HepG2 (cell line): ENCODE data around the gene ITGA2. TPM values are rescaled to one million over a fixed set of nuclear protein-coding genes. Genes with fewer than 3 reads are reported as not detected.

Source experiments
- ATAC-seq: fragments of 200-7000 bp; cut with Tn5 transposase; 3 replicates; pipeline ENCODE4 v1.9.1; 2020; ENCODE audit warnings: mild to moderate bottlenecking, moderate library complexity
- BruUV-seq: library from RNA; stranded (reverse); fragments of 400-500 nt; replicated peaks from 2 replicates; lab custom pipeline; 2021; lab: Mats Ljungman, UMichigan
- CTCF ChIA-PET: fragments of 300-600 bp; formaldehyde crosslinking; extraction: SDS; loops from one replicate; lab custom pipeline; 2021; ENCODE audit warnings: low total read pairs, inconsistent platforms, low intra/inter-chr PET ratio; lab: Yijun Ruan, JAX
- POLR2A ChIA-PET: fragments of 350-600 bp; sonication (Branson Sonifier 250); formaldehyde crosslinking; loops from one replicate; lab custom pipeline; 2020; ENCODE audit warnings: antibody characterized with exemption, inconsistent platforms; lab: Yijun Ruan, JAX
- DNase-seq: peaks from one replicate; pipeline ENCODE4 v3.0.0-alpha.2; 2015; ENCODE audit warnings: low spot score
- FAIRE-seq: peaks from 3 replicates; lab custom pipeline; 2011; peaks lifted over from hg19 to GRCh38; lab: Jason Lieb, UNC
- H2AFZ ChIP-seq: one replicate; pipeline ENCODE4 v1.6.1; 2011; ENCODE audit warnings: low read length, inconsistent platforms
- H3K27ac ChIP-seq: fragments of 300-600 bp; 3 replicates; pipeline ENCODE4 v1.8.0; 2011; ENCODE audit warnings: mixed run types, mild to moderate bottlenecking, mixed read lengths, low read length, inconsistent platforms; ENCODE audit not compliant: insufficient read depth; ENCODE audit errors: extremely low read length
- H3K27me3 ChIP-seq, 2 experiments: fragments of 200-600 bp in 1 of 2; 2 replicates in 1 of 2; 3 replicates in 1 of 2; pipeline versions ENCODE4 v1.6.0 to v1.8.0; 2011; ENCODE audit warnings: low read length in 2 of 2, mild to moderate bottlenecking in 2 of 2, moderate library complexity in 2 of 2, inconsistent platforms in 1 of 2; ENCODE audit not compliant: insufficient read depth in 2 of 2, control insufficient read depth in 1 of 2
- H3K36me3 ChIP-seq, 2 experiments: fragments of 200-600 bp in 1 of 2; replicated peaks in 1 of 2; 2 replicates in 1 of 2; 3 replicates in 1 of 2; pipeline versions ENCODE4 v1.5.1 to v1.8.0; 2011; ENCODE audit warnings: low read length in 2 of 2, inconsistent platforms in 1 of 2; ENCODE audit not compliant: insufficient read depth in 2 of 2, control insufficient read depth in 1 of 2
- H3K4me1 ChIP-seq: 2 replicates; pipeline ENCODE4 v1.5.1; 2012; ENCODE audit warnings: low read length, inconsistent platforms; ENCODE audit not compliant: insufficient read depth
- H3K4me2 ChIP-seq: 2 replicates; pipeline ENCODE4 v1.6.0; 2011; ENCODE audit warnings: low read depth, low read length, inconsistent platforms
- H3K4me3 ChIP-seq, 3 experiments: fragments of 200-600 bp in 1 of 3; sonication (generic), shearing (Covaris generic) in 1 of 3; replicated peaks in 1 of 3; 2 replicates each; pipeline ENCODE4 v1.5.1; 2011 to 2016; ENCODE audit warnings: low read length in 3 of 3, inconsistent platforms in 2 of 3, low read depth in 2 of 3, mild to moderate bottlenecking in 2 of 3, control low read depth in 1 of 3, mixed read lengths in 1 of 3; ENCODE audit not compliant: insufficient read depth in 1 of 3
- H3K79me2 ChIP-seq: one replicate; pipeline ENCODE4 v1.6.1; 2011; ENCODE audit warnings: low read length, inconsistent platforms; ENCODE audit not compliant: insufficient read depth
- H3K9ac ChIP-seq: 2 replicates; pipeline ENCODE4 v1.6.0; 2011; ENCODE audit warnings: mild to moderate bottlenecking, low read depth, low read length, inconsistent platforms; ENCODE audit not compliant: insufficient read depth
- H3K9me3 ChIP-seq: 2 replicates; pipeline ENCODE4 v1.5.1; 2012; ENCODE audit warnings: mild to moderate bottlenecking, low read length
- H4K20me1 ChIP-seq: 2 replicates; pipeline ENCODE4 v1.6.0; 2011; ENCODE audit warnings: inconsistent platforms, mild to moderate bottlenecking, low read length, moderate library complexity; ENCODE audit not compliant: insufficient read depth
- ETV5 ChIP-seq: IDR thresholded peaks from 2 replicates; pipeline ENCODE4 v1.6.1; 2018; ENCODE audit warnings: missing biosample characterization, missing genetic modification reagents, inconsistent platforms, borderline replicate concordance
- TGIF2 ChIP-seq: IDR thresholded peaks from 2 replicates; pipeline ENCODE4 v1.6.1; 2016; ENCODE audit warnings: control low read depth, missing compliant biosample characterization
- ZFX ChIP-seq: sonication (generic); formaldehyde crosslinking; IDR thresholded peaks from 2 replicates; pipeline ENCODE4 v1.4.0; 2020; ENCODE audit warnings: mild to moderate bottlenecking, low read depth, missing genetic modification reagents, moderate library complexity
- ZMYM2 ChIP-seq: sonication (generic); formaldehyde crosslinking; IDR thresholded peaks from 2 replicates; pipeline ENCODE4 v1.8.0; 2022; ENCODE audit warnings: mild to moderate bottlenecking, missing genetic modification reagents
- ZNF235 ChIP-seq: sonication (generic); formaldehyde crosslinking; IDR thresholded peaks from 2 replicates; pipeline ENCODE4 v1.8.1; 2023; ENCODE audit warnings: mild to moderate bottlenecking, missing genetic modification reagents, borderline replicate concordance
- ZNF775 ChIP-seq: sonication (generic); formaldehyde crosslinking; IDR thresholded peaks from 2 replicates; pipeline ENCODE4 v1.4.0; 2020; ENCODE audit warnings: missing genetic modification reagents, mild to moderate bottlenecking, moderate library complexity, borderline replicate concordance
- WGBS: methylation state at CpG from one replicate; pipeline ENCODE4 v1.1.6; 2017; ENCODE audit warnings: low lambda C conversion rate; 5-methylcytosine and 5-hydroxymethylcytosine counted together
- in situ Hi-C: cut with HindIII; loops from 2 replicates; pipeline ENCODE4 v1.10.0; 2017; ENCODE audit warnings: low pct_unique_long_range_greater_than_20kb; ENCODE audit not compliant: extremely low pct_ligation_motif_present
- intact Hi-C: fragments of 100-400 bp; cut with micrococcal nuclease; formaldehyde crosslinking; loops from one replicate; pipeline ENCODE4 v1.10.0; 2022; ENCODE audit not compliant: unreplicated experiment
- polyA plus RNA-seq, 8 experiments: library from polyadenylated mRNA; depleted of rRNA in 3 of 8; stranded (reverse) in 7 of 8; unstranded in 1 of 8; fragments of >200 nt; fragmentation: Illumina TruSeq in 4 of 8; extraction: Trizol in 4 of 8; gene quantifications; 2 replicates each; pipeline versions ENCODE4 v1.2.1 to v1.2.3, GENCODE V29; 2011 to 2016; ENCODE audit warnings: low read depth in 4 of 8, missing spikeins in 1 of 8, mixed read lengths in 1 of 8; ENCODE audit not compliant: insufficient read depth in 1 of 8
- total RNA-seq, 5 experiments: library from RNA; depleted of rRNA; stranded (reverse); fragments of >200 nt; fragmentation: Illumina TruSeq; extraction: Trizol; gene quantifications; 2 replicates each; pipeline ENCODE4 v1.2.3, GENCODE V29; 2016; ENCODE audit warnings: low read depth in 1 of 5
- TF ChIP-seq, protein P1 (sequence below): sonication (generic); formaldehyde crosslinking; conservative IDR thresholded peaks from 2 replicates; pipeline ENCODE4 v1.4.0; 2020; ENCODE audit warnings: mild to moderate bottlenecking, missing genetic modification reagents, moderate library complexity
- TF ChIP-seq, protein P2 (sequence below): IDR thresholded peaks from 2 replicates; pipeline ENCODE4 v1.4.0; 2020; ENCODE audit warnings: mild to moderate bottlenecking, missing genetic modification reagents
- TF ChIP-seq, protein P3 (sequence below), 2 experiments: sonication (generic) in 1 of 2; formaldehyde crosslinking in 1 of 2; IDR thresholded peaks; 2 replicates each; pipeline versions ENCODE4 v1.5.1 to v1.6.1; 2011 to 2020; ENCODE audit warnings: borderline replicate concordance in 1 of 2, low read depth in 1 of 2, low read length in 1 of 2, mild to moderate bottlenecking in 1 of 2, missing genetic modification reagents in 1 of 2, moderate library complexity in 1 of 2
- TF ChIP-seq, protein P4 (sequence below): fragments of 450-650 bp; IDR thresholded peaks from 2 replicates; pipeline ENCODE4 v1.6.1; 2016

ITGA2 gene
- total and polyA plus RNA-seq, 2 of the 13 experiments (the other 11 are each of a cell fraction or from before 2014, with no cell fraction given): 15.8 to 58.3 TPM

DNA sequence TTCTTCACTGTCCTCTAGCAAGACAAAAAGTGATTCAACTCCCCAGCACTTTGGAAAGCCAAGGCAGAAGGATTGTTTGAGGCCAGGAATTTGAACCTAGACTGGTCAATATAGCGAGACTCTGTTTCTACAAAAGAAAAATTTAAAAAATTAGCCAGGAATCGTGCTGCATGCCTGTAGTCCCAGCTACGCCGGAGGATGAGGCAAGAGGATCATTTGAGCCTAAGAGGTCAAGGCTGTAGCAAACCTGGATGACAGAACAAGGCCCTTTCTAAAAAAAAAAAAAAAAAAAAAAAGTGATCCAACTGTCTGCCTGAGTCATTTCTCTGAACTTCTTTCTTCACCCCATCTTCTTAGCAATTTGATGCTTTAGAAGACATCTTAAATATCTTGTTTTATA lies 12.4 kb downstream of the ITGA2 start (continued):
- TF ChIP-seq, protein P1, sequence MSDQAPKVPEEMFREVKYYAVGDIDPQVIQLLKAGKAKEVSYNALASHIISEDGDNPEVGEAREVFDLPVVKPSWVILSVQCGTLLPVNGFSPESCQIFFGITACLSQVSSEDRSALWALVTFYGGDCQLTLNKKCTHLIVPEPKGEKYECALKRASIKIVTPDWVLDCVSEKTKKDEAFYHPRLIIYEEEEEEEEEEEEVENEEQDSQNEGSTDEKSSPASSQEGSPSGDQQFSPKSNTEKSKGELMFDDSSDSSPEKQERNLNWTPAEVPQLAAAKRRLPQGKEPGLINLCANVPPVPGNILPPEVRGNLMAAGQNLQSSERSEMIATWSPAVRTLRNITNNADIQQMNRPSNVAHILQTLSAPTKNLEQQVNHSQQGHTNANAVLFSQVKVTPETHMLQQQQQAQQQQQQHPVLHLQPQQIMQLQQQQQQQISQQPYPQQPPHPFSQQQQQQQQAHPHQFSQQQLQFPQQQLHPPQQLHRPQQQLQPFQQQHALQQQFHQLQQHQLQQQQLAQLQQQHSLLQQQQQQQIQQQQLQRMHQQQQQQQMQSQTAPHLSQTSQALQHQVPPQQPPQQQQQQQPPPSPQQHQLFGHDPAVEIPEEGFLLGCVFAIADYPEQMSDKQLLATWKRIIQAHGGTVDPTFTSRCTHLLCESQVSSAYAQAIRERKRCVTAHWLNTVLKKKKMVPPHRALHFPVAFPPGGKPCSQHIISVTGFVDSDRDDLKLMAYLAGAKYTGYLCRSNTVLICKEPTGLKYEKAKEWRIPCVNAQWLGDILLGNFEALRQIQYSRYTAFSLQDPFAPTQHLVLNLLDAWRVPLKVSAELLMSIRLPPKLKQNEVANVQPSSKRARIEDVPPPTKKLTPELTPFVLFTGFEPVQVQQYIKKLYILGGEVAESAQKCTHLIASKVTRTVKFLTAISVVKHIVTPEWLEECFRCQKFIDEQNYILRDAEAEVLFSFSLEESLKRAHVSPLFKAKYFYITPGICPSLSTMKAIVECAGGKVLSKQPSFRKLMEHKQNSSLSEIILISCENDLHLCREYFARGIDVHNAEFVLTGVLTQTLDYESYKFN (CRISPR knock-in tag): peak; percentile 62
- TF ChIP-seq ETV5 (peak; percentile 65; the same call in 1 of the 2 replicates), ZFX (CRISPR knock-in tag) (no peak), ZNF235 (CRISPR knock-in tag) (no peak), TGIF2 (CRISPR knock-in tag) (no peak)
- TF ChIP-seq, all 625 proteins: peak for 66

DNA sequence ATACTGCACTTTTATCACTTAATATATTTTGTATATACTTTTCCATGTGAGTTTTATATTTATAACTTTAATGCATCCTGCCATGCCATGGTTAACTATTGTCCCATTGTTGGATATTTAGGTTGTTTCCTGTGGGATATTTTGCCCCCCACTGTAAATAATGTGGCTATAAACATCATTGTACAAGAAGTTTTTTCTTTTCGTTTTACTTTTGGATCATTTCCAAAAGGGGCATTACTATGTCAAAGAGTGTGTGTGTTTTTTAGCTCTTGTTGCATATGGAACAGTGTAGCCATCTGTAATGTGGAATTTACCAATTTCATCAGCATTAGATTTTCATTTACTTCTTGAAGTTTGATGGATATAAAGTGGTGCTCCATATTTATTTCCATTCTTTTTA lies 13.3 kb downstream of the ITGA2 start:
- ATAC-seq (no peak), DNase-seq (no peak), FAIRE-seq (no peak)
- Histone ChIP-seq H3K4me2 (no peak overlapping the region), H3K4me1 (peaks cover 99% of the 10 kb centered on the region), H3K79me2 (peaks cover 71% of the 10 kb centered on the region), H3K27ac (peak overlapping the region; percentile 83), H2AFZ (no peak overlapping the region), H3K9ac (no peak overlapping the region), H3K36me3 (peaks cover 3 to 23% of the 10 kb centered on the region in 2 experiments), H3K4me3 (no peak overlapping the region), H3K27me3 (no peaks in the 10 kb centered on the region), H3K9me3 (no peaks in the 10 kb centered on the region), H4K20me1 (no peaks in the 10 kb centered on the region)
- ChIA-PET CTCF (no interaction called here), POLR2A (interaction anchor here (1.4 to 1.6 kb wide), 2 partner anchors 14 to 29 kb away, joined by 4 to 7 read pairs; partner anchors contain the start of gene ITGA2)
- in situ Hi-C loops: no loop called here
- 80% methylated on average over 1 of the region's 1 CpG for WGBS
- intact Hi-C loops: no loop called here
- no TSS peak for BruUV-seq
- no peak for TF ChIP-seq ZMYM2 (CRISPR knock-in tag)
- TF ChIP-seq, protein P2, sequence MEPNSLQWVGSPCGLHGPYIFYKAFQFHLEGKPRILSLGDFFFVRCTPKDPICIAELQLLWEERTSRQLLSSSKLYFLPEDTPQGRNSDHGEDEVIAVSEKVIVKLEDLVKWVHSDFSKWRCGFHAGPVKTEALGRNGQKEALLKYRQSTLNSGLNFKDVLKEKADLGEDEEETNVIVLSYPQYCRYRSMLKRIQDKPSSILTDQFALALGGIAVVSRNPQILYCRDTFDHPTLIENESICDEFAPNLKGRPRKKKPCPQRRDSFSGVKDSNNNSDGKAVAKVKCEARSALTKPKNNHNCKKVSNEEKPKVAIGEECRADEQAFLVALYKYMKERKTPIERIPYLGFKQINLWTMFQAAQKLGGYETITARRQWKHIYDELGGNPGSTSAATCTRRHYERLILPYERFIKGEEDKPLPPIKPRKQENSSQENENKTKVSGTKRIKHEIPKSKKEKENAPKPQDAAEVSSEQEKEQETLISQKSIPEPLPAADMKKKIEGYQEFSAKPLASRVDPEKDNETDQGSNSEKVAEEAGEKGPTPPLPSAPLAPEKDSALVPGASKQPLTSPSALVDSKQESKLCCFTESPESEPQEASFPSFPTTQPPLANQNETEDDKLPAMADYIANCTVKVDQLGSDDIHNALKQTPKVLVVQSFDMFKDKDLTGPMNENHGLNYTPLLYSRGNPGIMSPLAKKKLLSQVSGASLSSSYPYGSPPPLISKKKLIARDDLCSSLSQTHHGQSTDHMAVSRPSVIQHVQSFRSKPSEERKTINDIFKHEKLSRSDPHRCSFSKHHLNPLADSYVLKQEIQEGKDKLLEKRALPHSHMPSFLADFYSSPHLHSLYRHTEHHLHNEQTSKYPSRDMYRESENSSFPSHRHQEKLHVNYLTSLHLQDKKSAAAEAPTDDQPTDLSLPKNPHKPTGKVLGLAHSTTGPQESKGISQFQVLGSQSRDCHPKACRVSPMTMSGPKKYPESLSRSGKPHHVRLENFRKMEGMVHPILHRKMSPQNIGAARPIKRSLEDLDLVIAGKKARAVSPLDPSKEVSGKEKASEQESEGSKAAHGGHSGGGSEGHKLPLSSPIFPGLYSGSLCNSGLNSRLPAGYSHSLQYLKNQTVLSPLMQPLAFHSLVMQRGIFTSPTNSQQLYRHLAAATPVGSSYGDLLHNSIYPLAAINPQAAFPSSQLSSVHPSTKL: no peak
- no peak for TF ChIP-seq ZNF775 (CRISPR knock-in tag)
- TF ChIP-seq, protein P3, sequence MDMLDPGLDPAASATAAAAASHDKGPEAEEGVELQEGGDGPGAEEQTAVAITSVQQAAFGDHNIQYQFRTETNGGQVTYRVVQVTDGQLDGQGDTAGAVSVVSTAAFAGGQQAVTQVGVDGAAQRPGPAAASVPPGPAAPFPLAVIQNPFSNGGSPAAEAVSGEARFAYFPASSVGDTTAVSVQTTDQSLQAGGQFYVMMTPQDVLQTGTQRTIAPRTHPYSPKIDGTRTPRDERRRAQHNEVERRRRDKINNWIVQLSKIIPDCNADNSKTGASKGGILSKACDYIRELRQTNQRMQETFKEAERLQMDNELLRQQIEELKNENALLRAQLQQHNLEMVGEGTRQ (IDR thresholded peaks at IDR 0.05; ENCODE audit: low read depth, low read length): no peak
- TF ChIP-seq, protein P3 (CRISPR knock-in tag; IDR thresholded peaks at IDR 0.05; ENCODE audit: borderline replicate concordance): no peak
- TF ChIP-seq, protein P4, sequence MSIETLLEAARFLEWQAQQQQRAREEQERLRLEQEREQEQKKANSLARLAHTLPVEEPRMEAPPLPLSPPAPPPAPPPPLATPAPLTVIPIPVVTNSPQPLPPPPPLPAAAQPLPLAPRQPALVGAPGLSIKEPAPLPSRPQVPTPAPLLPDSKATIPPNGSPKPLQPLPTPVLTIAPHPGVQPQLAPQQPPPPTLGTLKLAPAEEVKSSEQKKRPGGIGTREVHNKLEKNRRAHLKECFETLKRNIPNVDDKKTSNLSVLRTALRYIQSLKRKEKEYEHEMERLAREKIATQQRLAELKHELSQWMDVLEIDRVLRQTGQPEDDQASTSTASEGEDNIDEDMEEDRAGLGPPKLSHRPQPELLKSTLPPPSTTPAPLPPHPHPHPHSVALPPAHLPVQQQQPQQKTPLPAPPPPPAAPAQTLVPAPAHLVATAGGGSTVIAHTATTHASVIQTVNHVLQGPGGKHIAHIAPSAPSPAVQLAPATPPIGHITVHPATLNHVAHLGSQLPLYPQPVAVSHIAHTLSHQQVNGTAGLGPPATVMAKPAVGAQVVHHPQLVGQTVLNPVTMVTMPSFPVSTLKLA: no peak
